AG04449 (cell line): ENCODE results near the gene EFNA1.

Experiments used
- CTCF ChIA-PET: fragments of 350-600 bp; formaldehyde crosslinking; extraction: SDS; loops from one replicate; lab custom pipeline; 2021; ENCODE audit warnings: antibody characterized with exemption; lab: Yijun Ruan, JAX
- POLR2A ChIA-PET: fragments of 400-600, 350-600 bp; formaldehyde crosslinking; extraction: SDS; loops from one replicate; lab custom pipeline; 2020; ENCODE audit warnings: antibody characterized with exemption, inconsistent platforms; lab: Yijun Ruan, JAX
- DNase-seq: peaks from one replicate; pipeline ENCODE4 v3.0.0-alpha.2; 2010; ENCODE audit warnings: low read depth, low spot score
- H3K4me3 ChIP-seq: 2 replicates; pipeline ENCODE4 v1.5.1; 2011; ENCODE audit warnings: low read depth, mild to moderate bottlenecking, control low read depth, low read length
- TF ChIP-seq, protein P1 (sequence below): IDR thresholded peaks from one replicate; pipeline ENCODE4 v1.5.1; 2011; ENCODE audit warnings: mild to moderate bottlenecking, moderate library complexity, low read length, control low read depth, inconsistent platforms; ENCODE audit not compliant: insufficient read depth; ENCODE audit errors: missing control alignments

EFNA1 gene

DNA sequence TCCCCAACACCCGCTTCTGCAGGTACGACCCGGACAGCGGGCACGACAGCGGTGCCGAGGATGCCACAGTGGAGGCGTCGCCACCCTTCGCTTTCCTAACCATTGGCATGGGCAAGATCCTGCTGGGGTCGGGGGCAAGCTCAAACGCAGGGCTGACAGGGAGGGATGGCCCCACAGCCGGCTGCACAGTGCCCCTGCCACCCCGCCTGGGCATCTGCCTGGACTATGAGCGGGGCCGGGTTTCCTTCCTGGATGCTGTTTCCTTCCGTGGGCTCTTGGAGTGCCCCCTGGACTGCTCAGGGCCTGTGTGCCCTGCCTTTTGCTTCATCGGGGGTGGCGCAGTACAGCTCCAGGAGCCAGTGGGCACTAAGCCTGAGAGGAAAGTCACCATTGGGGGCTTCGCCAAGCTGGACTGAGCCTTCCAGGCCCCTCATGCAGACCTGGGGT, 56.1 kb downstream of the EFNA1 start:
- ChIA-PET POLR2A (interaction anchor here (1.8 kb wide), 1 partner anchor 10 kb away, joined by 13 read pairs; no protein-coding TSS in a partner anchor), CTCF (interaction anchor here (1.8 to 4.0 kb wide), 5 partner anchors 8 to 67 kb away, joined by 5 to 50 read pairs (median 19); partner anchors contain the start of genes KRTCAP2 and THBS3)
- DNase-seq, result no peak
- H3K4me3 ChIP-seq, result no peak overlapping the region
- TF ChIP-seq, protein P1, sequence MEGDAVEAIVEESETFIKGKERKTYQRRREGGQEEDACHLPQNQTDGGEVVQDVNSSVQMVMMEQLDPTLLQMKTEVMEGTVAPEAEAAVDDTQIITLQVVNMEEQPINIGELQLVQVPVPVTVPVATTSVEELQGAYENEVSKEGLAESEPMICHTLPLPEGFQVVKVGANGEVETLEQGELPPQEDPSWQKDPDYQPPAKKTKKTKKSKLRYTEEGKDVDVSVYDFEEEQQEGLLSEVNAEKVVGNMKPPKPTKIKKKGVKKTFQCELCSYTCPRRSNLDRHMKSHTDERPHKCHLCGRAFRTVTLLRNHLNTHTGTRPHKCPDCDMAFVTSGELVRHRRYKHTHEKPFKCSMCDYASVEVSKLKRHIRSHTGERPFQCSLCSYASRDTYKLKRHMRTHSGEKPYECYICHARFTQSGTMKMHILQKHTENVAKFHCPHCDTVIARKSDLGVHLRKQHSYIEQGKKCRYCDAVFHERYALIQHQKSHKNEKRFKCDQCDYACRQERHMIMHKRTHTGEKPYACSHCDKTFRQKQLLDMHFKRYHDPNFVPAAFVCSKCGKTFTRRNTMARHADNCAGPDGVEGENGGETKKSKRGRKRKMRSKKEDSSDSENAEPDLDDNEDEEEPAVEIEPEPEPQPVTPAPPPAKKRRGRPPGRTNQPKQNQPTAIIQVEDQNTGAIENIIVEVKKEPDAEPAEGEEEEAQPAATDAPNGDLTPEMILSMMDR, result no peak

DNA sequence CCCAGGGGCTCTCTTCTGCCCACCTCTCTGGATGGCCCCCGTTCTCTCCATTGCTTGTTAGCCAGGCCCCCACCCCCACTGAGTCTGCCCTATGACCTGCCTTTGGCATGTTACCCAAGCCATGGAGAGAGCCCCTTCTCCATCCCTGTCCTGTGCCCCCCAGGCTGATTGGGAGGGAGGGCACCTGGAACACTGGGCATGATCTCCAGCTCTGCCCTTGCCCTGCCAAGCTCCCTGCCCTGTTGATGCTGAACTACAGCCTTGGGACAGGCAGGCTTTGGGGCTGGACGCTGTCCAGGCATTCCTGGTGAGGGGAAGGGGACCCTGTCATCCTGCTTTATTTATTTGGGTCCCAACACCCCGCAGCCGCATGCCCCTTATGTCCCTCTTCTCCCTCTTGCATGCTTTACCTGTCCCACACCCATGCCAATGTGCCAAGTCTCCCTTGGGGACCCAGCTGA, 56.7 kb downstream of the EFNA1 start:
- no peak for DNase-seq
- TF ChIP-seq, protein P1, result no peak
- ChIA-PET POLR2A (interaction anchor here (1.8 kb wide), 1 partner anchor 9 kb away, joined by 13 read pairs; no protein-coding TSS in a partner anchor), CTCF (interaction anchor here (1.8 to 4.0 kb wide), 5 partner anchors 9 to 66 kb away, joined by 5 to 50 read pairs (median 19); partner anchors contain the start of genes KRTCAP2 and THBS3)
- no peak overlapping the region for H3K4me3 ChIP-seq
